ENCODE data around the gene IL6. TPM values are rescaled to one million over a fixed set of nuclear protein-coding genes. Genes with fewer than 3 reads are reported as not detected.

The IL6 gene
- total RNA-seq, 2 experiments from 2014 or later, result 3.8 to 4.0 TPM

DNA sequence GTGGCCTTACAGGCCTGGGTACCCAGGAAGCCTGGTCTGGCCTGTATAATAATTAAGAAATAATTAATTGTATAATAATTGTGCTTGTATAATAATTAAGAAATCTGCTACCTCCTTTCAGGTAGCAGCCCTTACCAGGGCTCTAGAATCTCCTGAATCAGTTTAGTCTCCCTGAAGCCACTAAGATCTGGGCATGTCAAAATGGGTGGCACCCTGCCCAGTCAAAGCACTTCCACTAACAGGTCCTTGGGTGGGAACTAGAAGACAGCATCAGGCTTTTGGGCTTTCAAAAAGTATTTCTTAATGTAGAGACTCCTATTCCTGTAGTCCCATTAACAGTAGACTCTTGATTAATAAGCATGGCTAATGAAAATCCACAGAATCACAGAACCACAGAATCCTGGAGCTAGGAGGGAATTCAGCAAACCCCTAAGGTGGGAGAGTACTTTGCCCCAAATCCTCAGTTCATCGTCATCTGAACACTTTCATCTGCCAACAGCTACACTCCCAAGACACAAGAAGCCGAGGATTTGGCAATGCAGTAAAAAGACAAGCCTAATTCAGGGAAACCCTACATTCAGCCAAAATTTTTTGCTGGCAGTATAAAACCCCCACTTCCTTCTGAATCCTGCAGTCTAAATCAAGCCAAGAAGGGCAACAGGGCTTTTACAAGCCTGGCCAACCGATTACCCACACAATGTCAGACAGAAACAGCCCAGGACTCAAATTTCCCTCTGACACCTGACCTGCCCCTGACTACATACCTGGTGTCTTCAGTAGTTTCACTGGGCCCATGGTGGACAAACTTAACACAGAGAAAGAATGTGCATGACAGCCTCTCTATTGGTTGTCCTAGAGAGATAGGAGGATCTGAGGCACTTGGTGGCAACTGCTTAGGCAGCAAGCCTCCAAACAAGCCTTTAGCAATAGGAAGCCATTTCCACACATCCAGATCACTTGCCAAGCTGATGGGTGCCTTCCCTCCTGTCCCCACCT is 5.9 kb upstream of the IL6 start:
- intact Hi-C loops (cut with micrococcal nuclease), result no loop called here
- no peak for DNase-seq
- CTCF ChIA-PET, result interaction anchor here (9.7 kb wide), 1 partner anchor 159 kb away, joined by 331 read pairs; no protein-coding TSS in a partner anchor
- Mint-ChIP-seq H3K36me3 (ENCODE audit: low read depth) (no peaks in the 10 kb centered on the region), H3K9me3 (no peaks in the 10 kb centered on the region), H3K4me3 (no peak overlapping the region), H3K27ac (no peak overlapping the region), H3K27me3 (ENCODE audit: low read depth) (peaks cover 7% of the 10 kb centered on the region), H3K4me1 (ENCODE audit: low read depth) (peaks cover 14% of the 10 kb centered on the region)

DNA sequence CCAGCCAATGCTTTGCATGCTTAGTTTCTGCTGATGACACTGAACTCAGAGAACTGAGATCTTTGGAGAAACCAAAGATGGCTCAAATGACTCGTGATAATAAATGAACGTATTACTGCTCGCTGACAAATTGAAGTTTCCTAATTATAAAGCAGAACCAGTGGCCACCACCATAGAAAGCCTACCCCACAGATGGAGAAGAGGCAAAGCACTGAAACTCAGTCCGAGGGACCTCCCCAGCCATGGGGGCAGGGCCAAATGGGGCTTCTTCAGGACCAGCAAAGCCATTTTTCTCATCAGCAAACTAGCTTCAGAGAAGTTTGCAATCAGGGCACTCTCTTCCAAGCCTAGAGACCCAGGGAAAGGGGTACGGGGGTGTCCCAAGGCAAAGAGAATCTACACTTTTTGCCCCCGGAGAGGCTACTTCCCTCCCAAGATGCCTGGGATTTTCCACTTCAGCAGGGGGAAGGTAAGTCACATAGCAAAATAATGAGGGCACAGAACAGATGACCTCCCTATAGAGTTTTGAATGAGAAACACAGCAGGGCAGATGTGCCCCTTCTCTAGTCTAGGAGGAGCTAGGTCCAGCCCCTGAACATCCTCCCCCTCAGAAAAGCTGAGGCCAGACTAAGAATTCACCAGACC is 4.3 kb upstream of the IL6 start:
- CTCF ChIA-PET, result interaction anchor here (0.6 to 9.7 kb wide), 3 partner anchors 24 to 685 kb away, joined by 5 to 331 read pairs (median 56); no protein-coding TSS in a partner anchor
- DNase-seq, result no peak
- peaks cover 13% of the 10 kb centered on the region for H3K27me3 Mint-ChIP-seq (ENCODE audit: low read depth)
- H3K27ac Mint-ChIP-seq, result no peak overlapping the region
- peaks cover 28% of the 10 kb centered on the region for H3K4me1 Mint-ChIP-seq (ENCODE audit: low read depth)
- H3K4me3 Mint-ChIP-seq, result no peak overlapping the region
- no peaks in the 10 kb centered on the region for H3K9me3 Mint-ChIP-seq
- intact Hi-C loops (cut with micrococcal nuclease), result no loop called here
- H3K36me3 Mint-ChIP-seq (ENCODE audit: low read depth), result no peaks in the 10 kb centered on the region

DNA sequence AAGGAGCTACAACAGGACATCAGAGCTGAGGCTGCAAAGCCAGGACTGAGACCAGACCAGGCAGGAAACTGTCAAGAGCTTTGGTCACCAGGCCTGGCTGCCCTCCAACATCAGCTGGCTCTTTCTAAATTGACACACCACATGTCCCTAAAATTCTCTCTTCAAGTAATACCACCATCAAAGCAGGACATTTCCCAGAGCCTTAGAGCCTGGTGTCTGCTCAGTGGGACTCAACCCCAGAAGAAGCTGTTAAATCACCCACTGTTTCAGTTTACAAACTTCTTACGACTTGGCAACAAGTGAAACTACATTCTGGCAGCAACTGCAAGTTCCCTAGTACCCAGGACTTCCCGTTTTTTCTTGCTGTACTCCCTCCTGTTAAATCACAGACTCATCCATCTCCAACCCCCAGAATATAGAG is 3.8 kb upstream of the IL6 start:
- no peak overlapping the region for H3K4me3 Mint-ChIP-seq

DNA sequence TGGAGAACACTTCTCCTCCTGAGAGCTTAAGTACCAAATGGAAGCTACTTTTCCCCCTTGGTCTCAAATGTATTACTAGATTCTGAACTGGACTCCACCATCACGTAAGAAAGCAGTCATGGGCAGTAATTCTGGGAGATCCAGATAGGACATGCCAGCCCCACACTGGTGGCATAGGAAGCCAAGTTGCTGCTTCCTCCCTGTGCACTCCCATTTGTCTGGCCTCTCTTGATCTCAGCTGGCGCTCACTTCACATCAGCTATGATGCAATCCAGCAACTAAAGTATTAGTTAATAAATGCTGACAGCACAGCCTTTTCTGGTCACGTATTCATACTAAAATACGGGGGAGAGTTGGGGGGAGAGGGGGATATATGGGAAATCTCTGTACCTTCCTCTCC is 3.4 kb upstream of the IL6 start:
- no peak for DNase-seq
- Mint-ChIP-seq H3K27me3 (ENCODE audit: low read depth) (peaks cover 19% of the 10 kb centered on the region), H3K4me3 (no peak overlapping the region), H3K27ac (no peak overlapping the region), H3K9me3 (no peaks in the 10 kb centered on the region), H3K4me1 (ENCODE audit: low read depth) (peaks cover 30% of the 10 kb centered on the region), H3K36me3 (ENCODE audit: low read depth) (no peaks in the 10 kb centered on the region)
- CTCF ChIA-PET, result interaction anchor here (0.6 to 9.7 kb wide), 7 partner anchors 17 to 684 kb away, joined by 3 to 331 read pairs (median 7); no protein-coding TSS in a partner anchor
- intact Hi-C loops (cut with micrococcal nuclease), result no loop called here

More for the DNA sequence above, 3.8 kb upstream of the IL6 start:
- H3K36me3 Mint-ChIP-seq (ENCODE audit: low read depth), result no peaks in the 10 kb centered on the region
- DNase-seq, result no peak
- no peak overlapping the region for H3K27ac Mint-ChIP-seq
- CTCF ChIA-PET, result interaction anchor here (0.6 to 9.7 kb wide), 3 partner anchors 25 to 684 kb away, joined by 5 to 331 read pairs (median 56); no protein-coding TSS in a partner anchor
- no peaks in the 10 kb centered on the region for H3K9me3 Mint-ChIP-seq
- intact Hi-C loops (cut with micrococcal nuclease), result no loop called here
- H3K27me3 Mint-ChIP-seq (ENCODE audit: low read depth), result peaks cover 15% of the 10 kb centered on the region
- H3K4me1 Mint-ChIP-seq (ENCODE audit: low read depth), result peaks cover 28% of the 10 kb centered on the region

DNA sequence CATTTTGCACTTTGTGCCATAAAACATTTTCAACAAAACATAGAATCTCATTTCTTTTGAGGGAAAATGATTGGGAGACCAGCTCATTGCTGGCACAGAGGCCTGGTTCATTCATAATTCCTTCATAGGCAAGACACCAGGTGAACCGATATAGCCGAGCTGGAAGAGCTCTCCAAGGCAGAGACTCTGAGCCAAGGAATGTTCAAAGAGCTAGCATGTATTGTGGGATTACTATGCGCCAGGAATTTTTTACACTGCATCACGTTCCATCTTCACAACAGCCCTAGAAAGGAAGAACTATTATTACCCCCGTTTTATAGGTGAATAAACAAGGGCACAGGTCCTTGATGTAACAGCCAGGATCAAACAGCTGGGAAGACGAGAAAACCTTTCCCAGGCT is 2.1 kb upstream of the IL6 start:
- Mint-ChIP-seq H3K27ac (no peak overlapping the region), H3K27me3 (ENCODE audit: low read depth) (peaks cover 20% of the 10 kb centered on the region), H3K4me1 (ENCODE audit: low read depth) (peaks cover 30% of the 10 kb centered on the region), H3K36me3 (ENCODE audit: low read depth) (no peaks in the 10 kb centered on the region), H3K4me3 (no peak overlapping the region), H3K9me3 (no peaks in the 10 kb centered on the region)
- intact Hi-C loops (cut with micrococcal nuclease), result no loop called here
- CTCF ChIA-PET, result interaction anchor here (0.6 to 9.7 kb wide), 15 partner anchors 12 to 332 kb away, joined by 3 to 331 read pairs (median 4); no protein-coding TSS in a partner anchor
- no peak for DNase-seq

DNA sequence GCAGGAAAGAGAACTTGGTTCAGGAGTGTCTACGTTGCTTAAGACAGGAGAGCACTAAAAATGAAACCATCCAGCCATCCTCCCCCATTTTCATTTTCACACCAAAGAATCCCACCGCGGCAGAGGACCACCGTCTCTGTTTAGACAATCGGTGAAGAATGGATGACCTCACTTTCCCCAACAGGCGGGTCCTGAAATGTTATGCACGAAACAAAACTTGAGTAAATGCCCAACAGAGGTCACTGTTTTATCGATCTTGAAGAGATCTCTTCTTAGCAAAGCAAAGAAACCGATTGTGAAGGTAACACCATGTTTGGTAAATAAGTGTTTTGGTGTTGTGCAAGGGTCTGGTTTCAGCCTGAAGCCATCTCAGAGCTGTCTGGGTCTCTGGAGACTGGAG is 1.4 kb upstream of the IL6 start:
- CTCF ChIA-PET, result interaction anchor here (0.6 to 9.7 kb wide), 14 partner anchors 11 to 332 kb away, joined by 3 to 331 read pairs (median 6); no protein-coding TSS in a partner anchor
- intact Hi-C loops (cut with micrococcal nuclease), result no loop called here
- Mint-ChIP-seq H3K27ac (no peak overlapping the region), H3K27me3 (ENCODE audit: low read depth) (peaks cover 20% of the 10 kb centered on the region), H3K4me3 (no peak overlapping the region), H3K9me3 (no peaks in the 10 kb centered on the region), H3K4me1 (ENCODE audit: low read depth) (peaks cover 30% of the 10 kb centered on the region), H3K36me3 (ENCODE audit: low read depth) (no peaks in the 10 kb centered on the region)
- no peak for DNase-seq

DNA sequence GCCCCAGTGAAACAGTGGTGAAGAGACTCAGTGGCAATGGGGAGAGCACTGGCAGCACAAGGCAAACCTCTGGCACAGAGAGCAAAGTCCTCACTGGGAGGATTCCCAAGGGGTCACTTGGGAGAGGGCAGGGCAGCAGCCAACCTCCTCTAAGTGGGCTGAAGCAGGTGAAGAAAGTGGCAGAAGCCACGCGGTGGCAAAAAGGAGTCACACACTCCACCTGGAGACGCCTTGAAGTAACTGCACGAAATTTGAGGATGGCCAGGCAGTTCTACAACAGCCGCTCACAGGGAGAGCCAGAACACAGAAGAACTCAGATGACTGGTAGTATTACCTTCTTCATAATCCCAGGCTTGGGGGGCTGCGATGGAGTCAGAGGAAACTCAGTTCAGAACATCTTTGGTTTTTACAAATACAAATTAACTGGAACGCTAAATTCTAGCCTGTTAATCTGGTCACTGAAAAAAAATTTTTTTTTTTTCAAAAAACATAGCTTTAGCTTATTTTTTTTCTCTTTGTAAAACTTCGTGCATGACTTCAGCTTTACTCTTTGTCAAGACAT is 574 bp upstream of the IL6 start:
- Mint-ChIP-seq H3K36me3 (ENCODE audit: low read depth) (no peaks in the 10 kb centered on the region), H3K4me3 (peak overlapping the region; percentile 70), H3K27me3 (ENCODE audit: low read depth) (peaks cover 23% of the 10 kb centered on the region), H3K27ac (peak overlapping the region; percentile 89), H3K4me1 (ENCODE audit: low read depth) (peaks cover 30% of the 10 kb centered on the region), H3K9me3 (no peaks in the 10 kb centered on the region)
- intact Hi-C loops (cut with micrococcal nuclease), result loop anchor here (1.0 to 2.0 kb wide), 9 partner anchors 28 to 329 kb away; partner anchors contain the start of gene TOMM7
- CTCF ChIA-PET, result interaction anchor here (0.6 to 9.7 kb wide), 28 partner anchors 10 to 380 kb away, joined by 3 to 331 read pairs (median 4); no protein-coding TSS in a partner anchor
- peak; percentile 76 for DNase-seq

DNA sequence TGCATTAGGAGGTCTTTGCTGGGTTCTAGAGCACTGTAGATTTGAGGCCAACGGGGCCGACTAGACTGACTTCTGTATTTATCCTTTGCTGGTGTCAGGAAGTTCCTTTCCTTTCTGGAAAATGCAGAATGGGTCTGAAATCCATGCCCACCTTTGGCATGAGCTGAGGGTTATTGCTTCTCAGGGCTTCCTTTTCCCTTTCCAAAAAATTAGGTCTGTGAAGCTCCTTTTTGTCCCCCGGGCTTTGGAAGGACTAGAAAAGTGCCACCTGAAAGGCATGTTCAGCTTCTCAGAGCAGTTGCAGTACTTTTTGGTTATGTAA is 675 bp downstream of the IL6 start:
- Mint-ChIP-seq H3K36me3 (ENCODE audit: low read depth) (no peaks in the 10 kb centered on the region), H3K27me3 (ENCODE audit: low read depth) (peaks cover 24% of the 10 kb centered on the region), H3K4me3 (peak overlapping the region; percentile 52), H3K9me3 (no peaks in the 10 kb centered on the region), H3K4me1 (ENCODE audit: low read depth) (peaks cover 30% of the 10 kb centered on the region), H3K27ac (no peak overlapping the region)
- intact Hi-C loops (cut with micrococcal nuclease), result loop anchor here (2.0 kb wide), 2 partner anchors 55 to 95 kb away; partner anchors contain the start of gene TOMM7
- DNase-seq, result no peak
- CTCF ChIA-PET, result interaction anchor here (0.6 to 9.7 kb wide), 21 partner anchors 9 to 332 kb away, joined by 3 to 331 read pairs (median 5); no protein-coding TSS in a partner anchor

DNA sequence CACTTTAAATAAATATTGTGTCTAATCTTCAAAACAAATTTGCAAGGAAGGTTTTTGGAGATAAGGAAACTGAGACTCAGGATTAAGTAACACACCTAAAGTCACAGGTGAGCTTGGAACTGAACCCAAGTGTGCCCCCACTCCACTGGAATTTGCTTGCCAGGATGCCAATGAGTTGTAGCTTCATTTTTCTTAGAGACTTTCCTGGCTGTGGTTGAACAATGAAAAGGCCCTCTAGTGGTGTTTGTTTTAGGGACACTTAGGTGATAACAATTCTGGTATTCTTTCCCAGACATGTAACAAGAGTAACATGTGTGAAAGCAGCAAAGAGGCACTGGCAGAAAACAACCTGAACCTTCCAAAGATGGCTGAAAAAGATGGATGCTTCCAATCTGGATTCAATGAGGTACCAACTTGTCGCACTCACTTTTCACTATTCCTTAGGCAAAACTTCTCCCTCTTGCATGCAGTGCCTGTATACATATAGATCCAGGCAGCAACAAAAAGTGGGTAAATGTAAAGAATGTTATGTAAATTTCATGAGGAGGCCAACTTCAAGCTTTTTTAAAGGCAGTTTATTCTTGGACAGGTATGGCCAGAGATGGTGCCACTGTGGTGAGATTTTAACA is 1.5 kb downstream of the IL6 start:
- Mint-ChIP-seq H3K4me1 (ENCODE audit: low read depth) (peaks cover 26% of the 10 kb centered on the region), H3K36me3 (ENCODE audit: low read depth) (no peaks in the 10 kb centered on the region), H3K9me3 (no peaks in the 10 kb centered on the region), H3K4me3 (no peak overlapping the region), H3K27me3 (ENCODE audit: low read depth) (peaks cover 22% of the 10 kb centered on the region), H3K27ac (no peak overlapping the region)
- CTCF ChIA-PET, result interaction anchor here (0.5 to 9.7 kb wide), 22 partner anchors 8 to 831 kb away, joined by 3 to 331 read pairs (median 4); no protein-coding TSS in a partner anchor
- intact Hi-C loops (cut with micrococcal nuclease), result no loop called here
- no peak for DNase-seq

DNA sequence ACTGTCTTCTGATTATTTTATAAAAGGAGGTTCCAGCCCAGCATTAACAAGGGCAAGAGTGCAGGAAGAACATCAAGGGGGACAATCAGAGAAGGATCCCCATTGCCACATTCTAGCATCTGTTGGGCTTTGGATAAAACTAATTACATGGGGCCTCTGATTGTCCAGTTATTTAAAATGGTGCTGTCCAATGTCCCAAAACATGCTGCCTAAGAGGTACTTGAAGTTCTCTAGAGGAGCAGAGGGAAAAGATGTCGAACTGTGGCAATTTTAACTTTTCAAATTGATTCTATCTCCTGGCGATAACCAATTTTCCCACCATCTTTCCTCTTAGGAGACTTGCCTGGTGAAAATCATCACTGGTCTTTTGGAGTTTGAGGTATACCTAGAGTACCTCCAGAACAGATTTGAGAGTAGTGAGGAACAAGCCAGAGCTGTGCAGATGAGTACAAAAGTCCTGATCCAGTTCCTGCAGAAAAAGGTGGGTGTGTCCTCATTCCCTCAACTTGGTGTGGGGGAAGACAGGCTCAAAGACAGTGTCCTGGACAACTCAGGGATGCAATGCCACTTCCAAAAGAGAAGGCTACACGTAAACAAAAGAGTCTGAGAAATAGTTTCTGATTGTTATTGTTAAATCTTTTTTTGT is 2.3 kb downstream of the IL6 start:
- peaks cover 24% of the 10 kb centered on the region for H3K4me1 Mint-ChIP-seq (ENCODE audit: low read depth)
- peaks cover 21% of the 10 kb centered on the region for H3K27me3 Mint-ChIP-seq (ENCODE audit: low read depth)
- intact Hi-C loops (cut with micrococcal nuclease), result no loop called here
- no peak overlapping the region for H3K4me3 Mint-ChIP-seq
- no peak overlapping the region for H3K27ac Mint-ChIP-seq
- no peaks in the 10 kb centered on the region for H3K36me3 Mint-ChIP-seq (ENCODE audit: low read depth)
- DNase-seq, result no peak
- no peaks in the 10 kb centered on the region for H3K9me3 Mint-ChIP-seq
- CTCF ChIA-PET, result interaction anchor here (1.1 to 9.7 kb wide), 8 partner anchors 11 to 179 kb away, joined by 3 to 331 read pairs (median 14); no protein-coding TSS in a partner anchor

DNA sequence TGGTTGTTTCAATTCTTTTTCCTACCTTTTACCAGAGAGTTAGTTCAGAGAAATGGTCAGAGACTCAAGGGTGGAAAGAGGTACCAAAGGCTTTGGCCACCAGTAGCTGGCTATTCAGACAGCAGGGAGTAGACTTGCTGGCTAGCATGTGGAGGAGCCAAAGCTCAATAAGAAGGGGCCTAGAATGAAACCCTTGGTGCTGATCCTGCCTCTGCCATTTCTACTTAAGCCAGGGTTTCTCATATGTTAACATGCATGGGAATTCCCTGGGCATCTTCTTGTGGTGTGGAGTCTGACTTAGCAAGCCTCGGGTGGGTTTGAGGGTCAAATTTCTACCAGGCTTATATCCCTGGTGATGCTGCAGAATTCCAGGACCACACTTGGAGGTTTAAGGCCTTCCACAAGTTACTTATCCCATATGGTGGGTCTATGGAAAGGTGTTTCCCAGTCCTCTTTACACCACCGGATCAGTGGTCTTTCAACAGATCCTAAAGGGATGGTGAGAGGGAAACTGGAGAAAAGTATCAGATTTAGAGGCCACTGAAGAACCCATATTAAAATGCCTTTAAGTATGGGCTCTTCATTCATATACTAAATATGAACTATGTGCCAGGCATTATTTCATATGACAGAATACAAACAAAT is 3.2 kb downstream of the IL6 start:
- DNase-seq, result no peak
- no peak overlapping the region for H3K4me3 Mint-ChIP-seq
- intact Hi-C loops (cut with micrococcal nuclease), result no loop called here
- no peaks in the 10 kb centered on the region for H3K9me3 Mint-ChIP-seq
- H3K27ac Mint-ChIP-seq, result no peak overlapping the region
- H3K36me3 Mint-ChIP-seq (ENCODE audit: low read depth), result no peaks in the 10 kb centered on the region
- H3K4me1 Mint-ChIP-seq (ENCODE audit: low read depth), result peaks cover 24% of the 10 kb centered on the region
- CTCF ChIA-PET, result interaction anchor here (9.7 kb wide), 1 partner anchor 169 kb away, joined by 331 read pairs; no protein-coding TSS in a partner anchor
- H3K27me3 Mint-ChIP-seq (ENCODE audit: low read depth), result peaks cover 27% of the 10 kb centered on the region

Data from activated naive CD4-positive, alpha-beta T cell treated with anti-CD3 and anti-CD28 coated beads for 36 hours (primary cell).